Measurements from ENCODE around the gene SNRNP70. TPM values are rescaled to one million over a fixed set of nuclear protein-coding genes. Genes with fewer than 3 reads are reported as not detected.
"Not testable (repeated sequence)": the region's sequence is repeated elsewhere in the genome, so short reads cannot be mapped to it uniquely, and the experiment has no call there.

The SNRNP70 gene
- polyA plus RNA-seq (2013, experiment 1 of 2; ENCODE audit: insufficient read length): 172 TPM
- 162 TPM for polyA plus RNA-seq (2013, experiment 2 of 2; ENCODE audit: insufficient read length)

DNA sequence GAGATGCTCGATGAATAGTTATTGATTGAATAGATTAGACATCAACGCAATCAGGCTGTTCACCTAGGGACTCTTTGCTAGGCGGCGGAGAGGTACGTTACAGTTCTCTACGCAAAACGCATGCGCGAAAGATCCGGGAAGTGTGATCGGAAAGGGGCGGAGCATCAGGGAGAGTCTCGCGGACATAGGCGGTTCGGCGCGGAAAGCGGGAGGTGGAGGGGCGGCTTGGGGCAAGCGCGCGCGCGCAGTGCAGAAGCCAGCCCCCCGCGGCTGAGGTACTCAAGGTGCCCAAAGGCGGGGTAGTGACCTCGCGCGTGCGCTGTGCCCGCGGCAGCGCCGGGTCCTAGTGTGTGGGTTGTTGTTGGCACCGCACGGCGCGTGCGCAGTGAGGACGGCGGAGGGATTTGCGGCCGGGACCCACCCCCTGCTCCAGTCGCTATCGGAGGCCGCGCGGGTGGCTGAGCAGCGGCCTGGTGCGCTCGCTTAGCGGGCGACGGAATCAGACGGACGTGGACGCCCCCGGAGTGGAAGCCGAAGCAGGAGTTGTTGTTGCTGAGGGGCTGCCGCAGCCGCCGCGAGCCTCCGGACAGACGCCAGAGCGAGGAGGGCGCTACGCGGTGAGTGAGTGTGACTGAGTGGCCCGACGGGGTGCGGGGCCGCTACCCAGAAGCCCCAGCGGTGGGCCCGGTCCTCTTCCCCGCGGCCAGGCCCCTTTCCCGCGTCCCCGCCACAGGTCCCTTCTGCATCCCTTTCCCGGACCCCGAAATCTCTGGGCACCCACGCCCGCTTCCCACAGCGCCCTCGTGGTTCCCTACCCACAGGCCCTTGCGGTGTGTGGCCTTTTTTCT is at the start of gene SNRNP70:
TSS of gene SNRNP70 (plus strand) at position 432 of the 848 bp plus-strand sequence. CDS start 964 bp downstream, outside the sequence.
- peak; percentile 100 for DNase-seq

DNA sequence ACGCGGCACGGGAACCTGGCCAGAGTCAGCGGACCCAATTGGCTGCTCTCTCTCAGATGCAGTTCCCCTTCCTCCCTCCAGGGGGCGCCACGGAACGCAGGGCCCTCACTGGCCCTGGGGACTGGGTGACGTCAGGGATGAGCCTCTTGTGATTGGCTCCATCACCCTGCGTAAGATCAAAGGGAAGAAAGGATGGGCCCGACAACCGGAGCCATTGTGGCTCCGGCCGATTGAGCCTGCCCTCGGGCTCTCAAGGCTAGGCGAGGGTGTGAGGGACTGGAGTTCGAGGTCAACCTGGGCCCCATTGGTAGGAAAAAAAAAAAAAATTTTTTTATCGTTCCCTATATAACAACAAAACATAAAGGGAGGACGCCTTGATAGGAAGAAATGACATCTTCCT is 48.4 kb upstream of the SNRNP70 start, which contains the start of gene CGB1:
TSS of gene CGB1 (minus strand) at position 81 of the 400 bp plus-strand sequence. CDS start 184 bp downstream, outside the sequence.
- DNase-seq: not testable (repeated sequence)

DNA sequence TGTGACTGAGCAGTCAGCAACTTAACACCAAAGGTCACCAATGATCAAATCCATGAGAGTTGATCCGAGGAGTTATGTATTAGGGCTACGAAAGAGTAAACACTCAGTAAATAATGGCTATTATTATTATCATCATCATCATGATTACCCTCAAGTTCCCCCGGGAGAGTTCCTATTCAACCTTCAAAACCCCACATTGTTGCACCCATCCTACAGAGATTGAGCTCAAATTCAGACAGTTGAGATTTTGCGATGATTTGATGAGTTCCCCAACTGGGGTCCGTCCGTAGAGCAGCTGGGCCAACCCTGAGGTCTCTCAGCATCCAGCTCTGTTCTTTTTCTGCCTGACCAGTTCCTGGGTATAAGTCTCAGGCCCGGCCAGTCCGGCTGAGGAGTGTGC is 47.1 kb upstream of the SNRNP70 start:
- DNase-seq: not testable (repeated sequence)

DNA sequence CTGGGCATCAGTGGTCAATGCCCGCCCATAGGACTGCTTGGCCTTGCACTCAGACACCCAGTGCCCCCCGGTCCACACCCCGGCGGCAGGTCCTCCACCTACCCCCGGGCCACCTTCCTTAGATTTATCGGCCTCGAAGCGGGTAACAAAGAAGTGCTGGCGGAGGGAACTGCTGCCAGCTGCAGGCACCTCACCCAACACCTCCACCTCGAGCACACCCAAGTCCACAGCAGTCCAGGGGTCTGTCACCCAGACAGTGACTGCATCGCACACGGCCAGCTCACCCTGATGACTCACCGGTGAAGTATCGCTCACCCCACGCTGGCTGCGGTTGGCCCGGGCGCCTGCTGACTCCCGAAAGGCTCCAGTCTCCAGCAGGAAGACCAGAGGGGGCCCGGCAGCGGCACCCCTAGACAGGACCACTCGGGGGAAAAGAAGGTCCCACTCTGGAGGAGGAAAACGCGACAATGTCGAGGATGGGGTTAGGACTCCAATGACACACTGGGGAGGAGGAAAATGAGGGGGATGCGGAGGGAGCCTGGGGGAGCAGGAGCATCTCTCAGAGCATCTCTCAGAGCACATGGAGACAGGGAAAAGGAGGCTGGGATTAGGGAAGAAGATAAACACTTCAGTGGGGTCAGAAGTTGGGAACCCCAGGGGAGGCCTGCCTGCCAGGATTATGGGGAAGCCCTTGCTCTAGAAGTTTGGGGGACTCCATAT is 46.5 kb upstream of the SNRNP70 start:
- DNase-seq: peak; percentile 72

GRCh38 chr19:49039736-49040135 is 45.5 kb upstream of the SNRNP70 start:
- DNase-seq: not testable (repeated sequence)

GRCh38 chr19:49042177-49042576 is 43.1 kb upstream of the SNRNP70 start:
- DNase-seq: peak; percentile 34

DNA sequence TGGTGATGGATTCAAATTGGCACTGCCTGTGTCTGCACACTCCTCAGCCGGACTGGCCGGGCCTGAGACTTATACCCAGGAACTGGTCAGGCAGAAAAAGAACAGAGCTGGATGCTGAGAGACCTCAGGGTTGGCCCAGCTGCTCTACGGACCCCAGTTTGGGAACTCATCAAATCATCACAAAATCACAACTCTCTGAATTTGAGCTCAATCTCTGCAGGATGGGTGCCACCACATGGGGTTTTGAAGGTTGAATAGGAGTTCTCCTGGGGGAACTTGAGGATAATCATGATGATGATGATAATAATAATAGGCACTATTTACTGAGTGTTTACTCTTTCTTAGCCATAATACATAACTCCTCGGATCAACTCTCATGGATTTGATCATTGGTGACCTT is 42.6 kb upstream of the SNRNP70 start:
- DNase-seq: not testable (repeated sequence)

DNA sequence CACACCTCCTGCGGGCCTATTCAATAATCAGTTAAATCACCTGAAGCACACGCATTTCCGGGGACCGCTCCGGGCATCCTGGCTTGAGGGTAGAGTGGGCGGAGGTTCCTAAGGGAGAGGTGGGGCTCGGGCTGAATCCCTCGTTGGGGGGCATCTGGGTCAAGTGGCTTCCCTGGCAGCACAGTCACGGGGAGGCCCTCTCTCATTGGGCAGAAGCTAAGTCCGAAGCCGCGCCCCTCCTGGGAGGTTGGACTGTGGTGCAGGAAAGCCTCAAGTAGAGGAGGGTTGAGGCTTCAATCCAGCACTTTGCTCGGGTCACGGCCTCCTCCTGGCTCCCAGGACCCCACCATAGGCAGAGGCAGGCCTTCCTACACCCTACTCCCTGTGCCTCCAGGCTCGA is 41.7 kb upstream of the SNRNP70 start, which contains the start of gene CGB5:
TSS of gene CGB5 (plus strand) at position 301 of the 400 bp plus-strand sequence. CDS start 362 bp downstream, outside the sequence.
- not testable (repeated sequence) for DNase-seq

DNA sequence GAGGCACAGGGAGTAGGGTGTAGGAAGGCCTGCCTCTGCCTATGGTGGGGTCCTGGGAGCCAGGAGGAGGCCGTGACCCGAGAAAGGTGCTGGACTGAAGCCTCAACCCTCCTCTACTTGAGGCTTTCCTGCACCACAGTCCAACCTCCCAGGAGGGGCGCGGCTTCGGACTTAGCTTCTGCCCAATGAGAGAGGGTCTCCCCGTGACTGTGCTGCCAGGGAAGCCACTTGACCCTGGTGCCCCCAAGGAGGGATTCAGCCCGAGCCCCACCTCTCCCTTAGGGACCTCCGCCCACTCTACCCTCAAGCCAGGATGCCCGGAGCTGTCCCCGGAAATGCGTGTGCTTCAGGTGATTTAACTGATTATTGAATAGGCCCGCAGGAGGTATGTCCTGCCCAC is 36.2 kb upstream of the SNRNP70 start, which contains the start of gene CGB8:
TSS of gene CGB8 (minus strand) at position 101 of the 400 bp plus-strand sequence. CDS start 372 bp downstream, outside the sequence.
- DNase-seq: not testable (repeated sequence)

DNA sequence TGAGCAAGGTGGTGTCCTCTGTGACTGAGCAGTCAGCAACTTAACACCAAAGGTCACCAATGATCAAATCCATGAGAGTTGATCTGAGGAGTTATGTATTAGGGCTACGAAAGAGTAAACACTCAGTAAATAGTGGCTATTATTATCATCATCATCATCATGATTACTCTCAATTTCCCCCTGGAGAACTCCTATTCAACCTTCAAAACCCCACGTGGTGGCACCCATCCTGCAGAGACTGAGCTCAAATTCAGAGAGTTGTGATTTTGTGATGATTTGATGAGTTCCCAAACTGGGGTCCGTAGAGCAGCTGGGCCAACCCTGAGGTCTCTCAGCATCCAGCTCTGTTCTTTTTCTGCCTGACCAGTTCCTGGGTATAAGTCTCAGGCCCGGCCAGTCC is 35.4 kb upstream of the SNRNP70 start:
- DNase-seq: not testable (repeated sequence)

DNA sequence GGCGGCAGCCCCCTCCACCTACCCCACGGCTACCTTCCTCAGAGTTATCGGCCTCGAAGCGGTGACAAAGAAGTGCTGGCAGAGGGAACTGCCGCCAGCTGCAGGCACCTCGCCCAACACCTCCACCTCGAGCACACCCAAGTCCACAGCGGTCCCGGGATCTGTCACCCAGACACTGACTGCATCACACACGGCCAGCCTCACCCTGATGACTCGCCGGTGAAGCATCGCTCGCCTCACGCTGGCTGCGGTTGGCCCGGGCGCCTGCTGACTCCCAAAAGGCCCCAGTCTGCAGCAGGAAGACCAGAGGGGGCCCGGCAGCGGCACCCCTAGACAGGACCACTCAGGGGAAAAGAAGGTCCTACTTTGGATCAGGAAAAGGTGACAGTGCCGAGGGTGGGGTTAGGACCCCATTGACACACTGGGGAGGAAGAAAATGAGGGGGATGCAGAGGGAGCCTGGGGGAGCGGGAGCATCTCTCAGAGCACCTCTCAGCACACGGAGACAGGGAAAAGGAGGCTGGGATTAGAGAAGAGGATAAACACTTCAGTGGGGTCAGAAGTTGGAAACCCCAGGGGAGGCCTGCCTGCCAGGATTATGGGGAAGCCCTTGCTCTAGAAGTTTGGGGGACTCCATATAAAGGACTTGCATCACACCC is 34.7 kb upstream of the SNRNP70 start:
- peak; percentile 73 for DNase-seq

- DNase-seq: peak; percentile 55
Observed at GRCh38 chr19:49056101-49056901, 28.9 kb upstream of the SNRNP70 start.

DNA sequence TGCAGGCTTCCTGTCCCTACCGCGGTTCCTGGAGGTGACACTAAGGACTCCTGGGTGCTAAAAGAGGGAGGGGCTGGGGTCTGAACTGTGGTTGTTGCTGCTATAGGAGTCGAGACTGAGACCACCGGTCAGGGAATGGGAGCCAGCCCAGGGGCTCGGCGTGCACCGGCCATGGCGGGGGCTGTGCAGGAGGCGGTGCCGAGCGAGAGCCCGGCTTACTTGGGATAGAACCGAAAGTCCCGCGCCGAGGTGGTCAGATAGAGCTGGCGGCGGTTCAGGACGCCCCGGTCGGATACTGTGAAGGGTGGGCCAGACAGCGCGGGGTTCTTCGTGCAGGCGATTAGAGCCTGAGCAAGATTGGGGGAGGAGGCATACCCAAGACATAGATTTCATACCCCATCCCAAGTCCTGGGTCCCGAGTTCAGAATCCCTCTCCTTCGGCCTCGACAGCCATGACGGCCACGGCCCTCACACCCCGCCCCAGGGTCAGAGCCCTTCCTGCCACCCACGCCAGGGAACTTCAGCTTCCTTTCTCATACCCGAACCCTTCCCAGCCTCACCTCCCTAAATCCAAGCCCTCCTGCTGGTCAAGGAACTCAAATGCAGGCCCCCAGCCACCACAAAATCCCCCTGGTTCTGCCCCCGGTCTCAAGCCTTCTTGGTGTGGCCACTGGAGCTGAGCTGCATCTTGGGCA is 28.2 kb upstream of the SNRNP70 start:
- DNase-seq: not testable (repeated sequence)

DNA sequence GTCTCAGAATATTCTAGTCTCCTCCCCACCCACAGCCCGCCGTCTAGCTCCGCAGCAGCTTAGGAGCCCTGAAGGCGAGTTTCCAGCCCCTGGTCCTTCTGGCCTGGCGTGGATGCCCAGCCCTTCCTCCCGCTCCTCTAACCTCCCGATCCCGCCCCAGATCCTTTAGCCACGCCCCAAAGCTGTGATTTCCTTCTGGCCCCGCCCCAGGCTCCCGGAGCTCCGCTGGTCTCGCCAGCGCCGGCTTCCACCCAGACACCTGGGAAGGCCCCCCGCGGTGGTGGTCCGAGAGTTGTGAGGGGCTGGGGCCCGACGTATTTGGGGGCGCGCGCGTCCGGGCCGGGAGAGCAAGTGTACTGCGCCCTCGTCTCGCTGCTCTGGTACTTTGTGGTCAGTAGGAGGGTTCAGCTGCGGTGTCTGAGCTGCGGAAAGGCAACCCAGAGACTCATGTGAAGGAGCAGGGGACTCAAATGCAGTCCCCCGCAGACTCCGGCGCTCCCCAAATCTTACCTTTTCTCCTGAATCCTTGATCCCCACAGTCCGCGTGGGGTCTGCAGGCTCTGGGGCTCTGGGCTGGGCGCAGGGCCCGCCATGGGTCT is 27.5 kb upstream of the SNRNP70 start, which contains the start of gene CGB7:
TSS of gene CGB7 (minus strand) at position 114 of the 599 bp plus-strand sequence. CDS start 2,374 bp downstream, outside the sequence.
- peak; percentile 61 for DNase-seq

DNA sequence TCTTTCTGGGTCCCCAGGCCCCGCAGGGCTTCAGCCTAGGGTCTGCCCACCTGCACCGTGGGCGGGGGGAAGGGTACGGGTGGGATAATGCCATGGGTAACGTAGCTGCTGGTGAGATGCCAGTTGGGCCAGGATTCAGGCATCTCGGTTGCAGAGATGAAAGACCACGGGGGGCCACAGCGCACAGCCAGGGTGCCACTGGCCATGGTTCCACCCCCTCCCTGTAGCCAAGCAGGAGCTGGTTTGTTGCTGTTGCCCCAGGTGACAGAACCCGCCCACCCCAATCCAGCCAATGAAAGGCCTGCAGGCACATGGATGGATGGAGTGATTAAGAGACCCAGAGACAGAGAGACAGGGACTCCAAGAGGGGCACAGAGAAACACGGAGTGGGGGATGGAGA is 26.7 kb upstream of the SNRNP70 start:
- peak; percentile 72 for DNase-seq

- no peak for DNase-seq
Observed at GRCh38 chr19:49059053-49059452, 26.2 kb upstream of the SNRNP70 start.

GRCh38 chr19:49061000-49061399 is 24.3 kb upstream of the SNRNP70 start:
- no peak for DNase-seq

- DNase-seq: no peak
Observed at GRCh38 chr19:49061445-49061844, 23.8 kb upstream of the SNRNP70 start.

DNA sequence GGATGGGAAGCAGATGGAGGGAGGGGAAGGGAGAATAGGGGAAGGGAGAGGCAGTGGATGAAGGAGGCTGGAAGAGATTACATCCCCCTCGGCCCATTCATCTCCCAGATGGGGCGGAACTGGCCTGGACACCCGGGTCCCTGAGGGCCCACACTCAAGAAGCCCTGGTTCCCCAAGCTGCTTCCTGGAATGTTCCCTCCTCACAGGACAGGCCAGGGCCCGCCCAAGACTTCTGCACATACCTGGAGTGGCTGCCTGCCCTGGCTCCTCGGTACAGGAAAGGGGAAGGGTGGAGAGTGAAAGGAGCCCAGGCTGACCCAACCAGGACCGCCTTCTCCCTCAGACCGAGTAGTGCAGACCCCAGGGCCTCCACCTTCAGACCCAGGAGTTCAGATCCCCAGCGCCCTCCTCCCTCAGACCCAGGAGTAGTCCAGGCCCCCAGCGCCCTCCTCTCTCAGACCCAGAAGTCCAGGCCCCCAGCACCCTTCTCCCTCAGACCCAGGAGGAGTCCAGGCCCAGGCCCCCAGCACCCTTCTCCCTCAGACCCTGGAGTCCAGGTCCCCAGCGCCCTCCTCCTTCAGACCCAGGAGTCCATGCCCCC is 21.1 kb upstream of the SNRNP70 start:
- DNase-seq: no peak

All from fibroblast of skin of scalp (primary cell).